Astrocyte (in vitro differentiated cells and primary cell): ENCODE measurements around the gene ARHGAP24. TPM values are rescaled to one million over a fixed set of nuclear protein-coding genes. Genes with fewer than 3 reads are reported as not detected.

Experiments
- DNase-seq: peaks from one replicate; pipeline ENCODE4 v3.0.0-alpha.2; 2010; ENCODE audit warnings: low read depth
- FAIRE-seq: peaks from 2 replicates; lab custom pipeline; 2011; peaks lifted over from hg19 to GRCh38; lab: Jason Lieb, UNC
- H2AFZ ChIP-seq: 2 replicates; pipeline ENCODE4 v1.6.0; 2012; ENCODE audit warnings: low read depth, low read length, inconsistent platforms
- H3K27ac ChIP-seq: 2 replicates; pipeline ENCODE4 v1.5.1; 2011; ENCODE audit warnings: low read depth, low read length, inconsistent platforms
- H3K27me3 ChIP-seq: 2 replicates; pipeline ENCODE4 v1.6.0; 2011; ENCODE audit warnings: low read length, inconsistent platforms; ENCODE audit not compliant: insufficient read depth
- H3K36me3 ChIP-seq: 2 replicates; pipeline ENCODE4 v1.5.1; 2011; ENCODE audit warnings: low read length, inconsistent platforms; ENCODE audit not compliant: insufficient read depth
- H3K4me1 ChIP-seq: 2 replicates; pipeline ENCODE4 v1.5.1; 2011; ENCODE audit warnings: low read length, inconsistent platforms; ENCODE audit not compliant: insufficient read depth
- H3K4me2 ChIP-seq: 2 replicates; pipeline ENCODE4 v1.6.0; 2012; ENCODE audit warnings: low read length, inconsistent platforms
- H3K4me3 ChIP-seq: 2 replicates; pipeline ENCODE4 v1.5.1; 2011; ENCODE audit warnings: low read depth, mild to moderate bottlenecking, low read length, inconsistent platforms; ENCODE audit not compliant: insufficient read depth
- H3K79me2 ChIP-seq: 2 replicates; pipeline ENCODE4 v1.6.0; 2012; ENCODE audit warnings: mild to moderate bottlenecking, low read length, inconsistent platforms; ENCODE audit not compliant: insufficient read depth
- H3K9ac ChIP-seq: 2 replicates; pipeline ENCODE4 v1.6.0; 2012; ENCODE audit warnings: mild to moderate bottlenecking, low read length, inconsistent platforms
- H3K9me3 ChIP-seq: 2 replicates; pipeline ENCODE4 v1.5.1; 2012; ENCODE audit warnings: low read depth, mild to moderate bottlenecking, low read length, inconsistent platforms; ENCODE audit not compliant: insufficient read depth
- H4K20me1 ChIP-seq: 2 replicates; pipeline ENCODE4 v1.6.0; 2012; ENCODE audit warnings: low read length, inconsistent platforms; ENCODE audit not compliant: insufficient read depth
- H3K27ac Mint-ChIP-seq: one replicate; pipeline ENCODE4 v1.8.0; 2021; ENCODE audit warnings: mild to moderate bottlenecking, mixed read lengths; ENCODE audit not compliant: unreplicated experiment
- H3K27me3 Mint-ChIP-seq: one replicate; pipeline ENCODE4 v1.8.0; 2021; ENCODE audit warnings: low read depth, mixed read lengths; ENCODE audit not compliant: unreplicated experiment
- H3K36me3 Mint-ChIP-seq: one replicate; pipeline ENCODE4 v1.8.0; 2021; ENCODE audit warnings: low read depth, mixed read lengths; ENCODE audit not compliant: unreplicated experiment
- H3K4me1 Mint-ChIP-seq: one replicate; pipeline ENCODE4 v1.8.0; 2021; ENCODE audit warnings: low read depth, mixed read lengths; ENCODE audit not compliant: unreplicated experiment
- H3K4me3 Mint-ChIP-seq: one replicate; pipeline ENCODE4 v1.8.0; 2021; ENCODE audit warnings: mild to moderate bottlenecking, moderate library complexity, mixed read lengths; ENCODE audit not compliant: unreplicated experiment
- H3K9me3 Mint-ChIP-seq: one replicate; pipeline ENCODE4 v1.8.0; 2021; ENCODE audit warnings: mild to moderate bottlenecking, mixed read lengths; ENCODE audit not compliant: unreplicated experiment
- CTCF ChIP-seq: IDR thresholded peaks from 2 replicates; pipeline ENCODE4 v1.5.1; 2011; ENCODE audit warnings: low read depth, mild to moderate bottlenecking, inconsistent platforms, low read length, moderate library complexity; ENCODE audit not compliant: insufficient read depth
- EZH2 ChIP-seq: IDR thresholded peaks from 2 replicates; pipeline ENCODE4 v1.6.1; 2012; ENCODE audit warnings: mild to moderate bottlenecking, low read length, inconsistent platforms; ENCODE audit not compliant: insufficient read depth
- total RNA-seq: library from RNA; stranded (reverse); gene quantifications from 2 replicates; pipeline ENCODE4 v1.2.1, GENCODE V29; 2021

Gene ARHGAP24
- total RNA-seq, 1 donor from 2014 or later, result 2.1 TPM

- FAIRE-seq (no peak), DNase-seq (no peak)
- Histone ChIP-seq H3K4me1 (no peaks in the 10 kb centered on the region), H3K4me2 (no peak overlapping the region), H3K27me3 (no peaks in the 10 kb centered on the region), H4K20me1 (no peaks in the 10 kb centered on the region), H3K4me3 (no peak overlapping the region), H3K36me3 (no peaks in the 10 kb centered on the region), H3K27ac (no peak overlapping the region), H3K79me2 (no peaks in the 10 kb centered on the region), H2AFZ (no peak overlapping the region), H3K9ac (no peak overlapping the region), H3K9me3 (no peaks in the 10 kb centered on the region)
- Mint-ChIP-seq H3K9me3 (no peaks in the 10 kb centered on the region), H3K27ac (no peak overlapping the region), H3K4me3 (no peak overlapping the region), H3K36me3 (no peaks in the 10 kb centered on the region), H3K4me1 (peaks cover 9% of the 10 kb centered on the region), H3K27me3 (peaks cover 4% of the 10 kb centered on the region)
- TF ChIP-seq EZH2 (no peak), CTCF (no peak)
Observed at GRCh38 chr4:85482010-85482738, 7.2 kb downstream of the ARHGAP24 start.

- H3K4me1 Mint-ChIP-seq, result peaks cover 9% of the 10 kb centered on the region
- Histone ChIP-seq H2AFZ (no peak overlapping the region), H3K79me2 (no peaks in the 10 kb centered on the region), H3K4me2 (no peak overlapping the region), H3K4me1 (no peaks in the 10 kb centered on the region), H3K9ac (no peak overlapping the region), H3K27ac (no peak overlapping the region), H3K4me3 (no peak overlapping the region), H4K20me1 (no peaks in the 10 kb centered on the region), H3K36me3 (no peaks in the 10 kb centered on the region), H3K27me3 (no peaks in the 10 kb centered on the region), H3K9me3 (no peaks in the 10 kb centered on the region)
- FAIRE-seq (peak; percentile 96), DNase-seq (peak; percentile 34)
- TF ChIP-seq CTCF (no peak), EZH2 (no peak)
- no peaks in the 10 kb centered on the region for H3K9me3 Mint-ChIP-seq
- H3K36me3 Mint-ChIP-seq, result no peaks in the 10 kb centered on the region
- H3K27ac Mint-ChIP-seq, result no peak overlapping the region
- peaks cover 4% of the 10 kb centered on the region for H3K27me3 Mint-ChIP-seq
- no peak overlapping the region for H3K4me3 Mint-ChIP-seq
Observed at GRCh38 chr4:85486425-85487086, 11.6 kb downstream of the ARHGAP24 start.

GRCh38 chr4:85488416-85488815 lies 13.5 kb downstream of the ARHGAP24 start:
- no peak overlapping the region for H3K4me2 ChIP-seq
- no peak overlapping the region for H3K4me3 Mint-ChIP-seq

More at GRCh38 chr4:85488416-85488815, 13.5 kb downstream of the ARHGAP24 start:
- Mint-ChIP-seq H3K36me3 (no peaks in the 10 kb centered on the region), H3K4me1 (peaks cover 9% of the 10 kb centered on the region), H3K27me3 (no peaks in the 10 kb centered on the region), H3K9me3 (no peaks in the 10 kb centered on the region), H3K27ac (no peak overlapping the region)
- TF ChIP-seq CTCF (no peak), EZH2 (no peak)
- Histone ChIP-seq H3K4me1 (no peaks in the 10 kb centered on the region), H3K36me3 (no peaks in the 10 kb centered on the region), H3K79me2 (no peaks in the 10 kb centered on the region), H3K9me3 (no peaks in the 10 kb centered on the region), H2AFZ (no peak overlapping the region), H3K27me3 (no peaks in the 10 kb centered on the region), H4K20me1 (no peaks in the 10 kb centered on the region), H3K9ac (no peak overlapping the region), H3K4me3 (no peak overlapping the region), H3K27ac (no peak overlapping the region)
- FAIRE-seq (no peak), DNase-seq (no peak)
